Kidney (tissue), 14 donors: ENCODE data around the gene ARHGEF3. TPM values are rescaled to one million over a fixed set of nuclear protein-coding genes. Genes with fewer than 3 reads are reported as not detected.

Experiments used
- DNase-seq, 5 donors: peaks; one replicate each; pipeline ENCODE4 v3.0.0-alpha.2; 2013 to 2020
- FAIRE-seq: peaks from 2 replicates; lab custom pipeline; 2012; peaks lifted over from hg19 to GRCh38; lab: Jason Lieb, UNC
- H3K27ac ChIP-seq, 2 donors: one replicate each; pipeline ENCODE4 v1.7.0; 2013; ENCODE audit warnings: low read depth in 2 of 2, low read length in 2 of 2, inconsistent platforms in 1 of 2
- H3K27me3 ChIP-seq: one replicate; pipeline ENCODE4 v1.7.1; 2013; ENCODE audit warnings: low read length, inconsistent platforms; ENCODE audit not compliant: control insufficient read depth, insufficient read depth
- H3K36me3 ChIP-seq, 3 donors: one replicate each; pipeline versions ENCODE4 v1.7.0 to v1.7.1; 2013; ENCODE audit warnings: low read length in 3 of 3, control low read depth in 1 of 3, inconsistent platforms in 1 of 3; ENCODE audit not compliant: insufficient read depth in 3 of 3, control insufficient read depth in 2 of 3
- H3K4me1 ChIP-seq, 3 donors: one replicate each; pipeline versions ENCODE4 v1.7.0 to v1.7.1; 2013; ENCODE audit warnings: low read length in 3 of 3, inconsistent platforms in 1 of 3, low read depth in 1 of 3; ENCODE audit not compliant: control insufficient read depth in 2 of 3, insufficient read depth in 2 of 3
- H3K4me3 ChIP-seq, 3 donors: one replicate each; pipeline versions ENCODE4 v1.7.0 to v1.8.1; 2013; ENCODE audit warnings: low read length in 3 of 3, control low read depth in 1 of 3, inconsistent platforms in 1 of 3
- H3K9ac ChIP-seq, 3 donors: one replicate each; pipeline versions ENCODE4 v1.7.0 to v1.7.1; 2013; ENCODE audit warnings: low read length in 3 of 3, control low read depth in 1 of 3, inconsistent platforms in 1 of 3
- H3K9me3 ChIP-seq, 3 donors: one replicate each; pipeline versions ENCODE4 v1.7.0 to v1.7.1; 2013; ENCODE audit warnings: low read length in 3 of 3, control low read depth in 1 of 3, inconsistent platforms in 1 of 3; ENCODE audit not compliant: control insufficient read depth in 2 of 3, insufficient read depth in 1 of 3
- intact Hi-C: fragments of 100-400 bp; cut with DNase I; formaldehyde crosslinking; loops from one replicate; pipeline ENCODE4 v1.11.1; 2022
- polyA plus RNA-seq: library from polyadenylated mRNA; stranded (reverse); fragments of 350-450 nt; fragmentation: Illumina TruSeq; extraction: RNeasy Lipid Tissue Mini Kit (QIAGEN cat#74804); gene quantifications from one replicate; pipeline ENCODE4 v1.2.3, GENCODE V29; 2014; ENCODE audit warnings: low read depth, low replicate concordance; ENCODE audit not compliant: insufficient read depth
- total RNA-seq: library from RNA; stranded (reverse); fragmentation: NEBNext Ultra II Directional; extraction: Animal tissue kit (Norgen Biotek cat#: 25700); gene quantifications from one replicate; pipeline ENCODE4 v1.2.1, GENCODE V29; 2021
- TF ChIP-seq, protein P1 (sequence below): IDR thresholded peaks from 3 replicates; pipeline ENCODE4 v1.5.1; 2012; ENCODE audit warnings: mild to moderate bottlenecking, moderate library complexity, borderline replicate concordance; ENCODE audit not compliant: insufficient read depth; ENCODE audit errors: extremely low read depth
- donor health status: control.
- donor health status: control.
- donor health status: control.
- donor health status: control.
- donor health status: control.
- donor health status: DM: yes; HTN: yes; CAD: no.
- donor health status: Normal renal cell carcinoma (clear cell type).

ARHGEF3 gene
- total and polyA plus RNA-seq, 2 donors from 2014 or later = 25.8 to 56.3 TPM

- no peak for FAIRE-seq
- TF ChIP-seq, protein P1, sequence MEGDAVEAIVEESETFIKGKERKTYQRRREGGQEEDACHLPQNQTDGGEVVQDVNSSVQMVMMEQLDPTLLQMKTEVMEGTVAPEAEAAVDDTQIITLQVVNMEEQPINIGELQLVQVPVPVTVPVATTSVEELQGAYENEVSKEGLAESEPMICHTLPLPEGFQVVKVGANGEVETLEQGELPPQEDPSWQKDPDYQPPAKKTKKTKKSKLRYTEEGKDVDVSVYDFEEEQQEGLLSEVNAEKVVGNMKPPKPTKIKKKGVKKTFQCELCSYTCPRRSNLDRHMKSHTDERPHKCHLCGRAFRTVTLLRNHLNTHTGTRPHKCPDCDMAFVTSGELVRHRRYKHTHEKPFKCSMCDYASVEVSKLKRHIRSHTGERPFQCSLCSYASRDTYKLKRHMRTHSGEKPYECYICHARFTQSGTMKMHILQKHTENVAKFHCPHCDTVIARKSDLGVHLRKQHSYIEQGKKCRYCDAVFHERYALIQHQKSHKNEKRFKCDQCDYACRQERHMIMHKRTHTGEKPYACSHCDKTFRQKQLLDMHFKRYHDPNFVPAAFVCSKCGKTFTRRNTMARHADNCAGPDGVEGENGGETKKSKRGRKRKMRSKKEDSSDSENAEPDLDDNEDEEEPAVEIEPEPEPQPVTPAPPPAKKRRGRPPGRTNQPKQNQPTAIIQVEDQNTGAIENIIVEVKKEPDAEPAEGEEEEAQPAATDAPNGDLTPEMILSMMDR = no peak
- Histone ChIP-seq H3K36me3 (peaks cover 0 to 22% (median 11%) of the 10 kb centered on the region in 3 donors), H3K9me3 (no peaks in the 10 kb centered on the region), H3K27ac (no peak overlapping the region), H3K9ac (no peak overlapping the region), H3K27me3 (no peaks in the 10 kb centered on the region), H3K4me1 (peaks cover 0 to 2% (median 0%) of the 10 kb centered on the region in 3 donors), H3K4me3 (no peak overlapping the region)
- no peak for DNase-seq
- intact Hi-C loops = no loop called here
Measured at GRCh38 chr3:56737006-56737405, 64.7 kb downstream of the ARHGEF3 start.

DNA sequence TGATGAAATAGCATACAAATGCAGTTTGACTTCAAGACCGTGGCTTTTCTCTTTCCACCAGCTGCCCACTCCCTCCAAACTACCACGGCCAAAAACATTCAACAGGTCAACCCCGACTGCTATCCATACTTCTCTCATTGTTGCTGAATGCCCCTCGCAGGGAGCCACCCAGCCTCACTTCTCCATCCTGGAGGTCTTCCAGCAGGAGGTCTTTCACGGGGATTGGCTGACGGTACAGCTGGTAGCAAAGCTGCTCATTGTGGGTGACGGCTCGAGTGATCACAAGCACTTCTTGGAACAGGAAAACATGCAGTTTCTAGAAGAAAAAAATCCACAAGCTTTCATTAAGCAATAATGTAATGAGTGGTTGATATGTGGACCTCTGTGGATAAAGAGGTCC is 69.6 kb downstream of the ARHGEF3 start:
- TF ChIP-seq, protein P1 = no peak

DNA sequence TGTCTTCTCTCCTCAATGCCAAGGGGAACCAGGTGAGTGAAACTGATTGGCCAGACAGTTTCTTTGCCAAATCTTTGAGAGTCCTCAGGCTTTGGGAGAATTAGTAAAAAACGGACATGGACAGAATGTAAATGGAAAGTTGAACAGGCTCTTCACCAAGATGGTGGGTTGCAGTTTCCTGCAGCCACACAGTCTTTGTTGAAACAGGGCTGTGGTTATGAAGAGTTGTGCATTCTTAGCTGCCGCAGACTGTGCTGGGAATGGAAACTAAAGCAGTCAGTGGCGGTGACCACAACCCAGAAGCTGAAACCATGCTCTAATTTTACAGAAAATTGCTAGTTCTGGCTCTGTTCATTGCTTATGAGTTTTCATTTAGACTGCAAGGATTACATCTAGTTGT is 76.6 kb downstream of the ARHGEF3 start:
- intact Hi-C loops = no loop called here
- DNase-seq (no peak), FAIRE-seq (no peak)
- Histone ChIP-seq H3K4me1 (peaks cover 0 to 6% (median 5%) of the 10 kb centered on the region in 3 donors), H3K27me3 (no peaks in the 10 kb centered on the region), H3K36me3 (peaks cover 0 to 25% (median 16%) of the 10 kb centered on the region in 3 donors), H3K9me3 (no peaks in the 10 kb centered on the region), H3K4me3 (no peak overlapping the region), H3K27ac (peak overlapping the region in 1 of 2 donors; percentile 59), H3K9ac (no peak overlapping the region)
- TF ChIP-seq, protein P1 = no peak

More for the DNA sequence above, 69.6 kb downstream of the ARHGEF3 start:
- no peaks in the 10 kb centered on the region for H3K27me3 ChIP-seq
- peaks cover 0 to 52% (median 35%) of the 10 kb centered on the region in 3 donors for H3K36me3 ChIP-seq
- FAIRE-seq = no peak
- H3K4me1 ChIP-seq = peaks cover 0 to 2% (median 0%) of the 10 kb centered on the region in 3 donors
- intact Hi-C loops = no loop called here
- no peak overlapping the region for H3K9ac ChIP-seq
- no peak overlapping the region for H3K27ac ChIP-seq
- H3K4me3 ChIP-seq = no peak overlapping the region
- no peaks in the 10 kb centered on the region for H3K9me3 ChIP-seq
- no peak for DNase-seq

DNA sequence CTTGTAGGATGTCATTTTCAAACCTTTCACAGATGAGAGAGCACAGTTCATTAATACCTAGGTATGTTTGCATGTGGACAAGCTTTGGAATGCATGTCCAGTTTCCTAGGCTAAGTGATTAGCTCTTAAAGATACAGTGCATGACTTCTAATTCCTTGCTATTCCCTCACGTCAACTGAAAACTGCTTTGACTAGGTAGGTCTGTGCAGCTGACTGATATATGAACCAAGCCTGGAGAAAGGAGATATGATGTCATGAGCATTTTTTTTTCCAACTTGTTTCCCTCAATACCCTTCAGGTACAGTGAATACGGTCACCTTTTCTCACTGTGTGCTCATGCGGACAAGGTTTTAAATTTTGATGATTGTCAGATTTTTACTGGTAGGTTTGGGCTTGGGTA is 77.1 kb downstream of the ARHGEF3 start:
- intact Hi-C loops = no loop called here
- Histone ChIP-seq H3K9ac (no peak overlapping the region), H3K4me3 (no peak overlapping the region), H3K36me3 (peaks cover 0 to 25% (median 15%) of the 10 kb centered on the region in 3 donors), H3K27ac (peak overlapping the region in 1 of 2 donors; percentile 59), H3K9me3 (no peaks in the 10 kb centered on the region), H3K4me1 (peaks cover 0 to 6% (median 5%) of the 10 kb centered on the region in 3 donors), H3K27me3 (no peaks in the 10 kb centered on the region)
- DNase-seq = peak in 2 of 5 donors; percentile 84
- no peak for FAIRE-seq
- TF ChIP-seq, protein P1 = no peak
